SK-N-SH (cell line): ENCODE data around the gene SCYL1. TPM values are rescaled to one million over a fixed set of nuclear protein-coding genes. Genes with fewer than 3 reads are reported as not detected.
A peak's percentile ranks its signal among the peaks of the same experiment; 100 is the strongest.

ENCODE experiments used
- CHD2 ChIP-seq: fragments of 150-350 bp; IDR thresholded peaks from 2 replicates; pipeline ENCODE4 v1.6.1; 2018; ENCODE audit warnings: low read length; ENCODE audit not compliant: partially characterized antibody
- EP300 ChIP-seq, 2 experiments: IDR thresholded peaks; 2 replicates each; pipeline versions ENCODE4 v1.4.0 to v1.6.1; 2012; ENCODE audit warnings: borderline replicate concordance in 1 of 2, low read depth in 1 of 2, low read length in 1 of 2
- EZH2phosphoT487 ChIP-seq: fragments of 200-600 bp; sonication (generic); IDR thresholded peaks from 2 replicates; pipeline ENCODE4 v1.6.1; 2017; ENCODE audit warnings: low read depth, mixed run types, mild to moderate bottlenecking, antibody characterized with exemption, moderate library complexity, borderline replicate concordance
- FOXM1 ChIP-seq: IDR thresholded peaks from 2 replicates; pipeline ENCODE4 v1.4.0; 2012; ENCODE audit warnings: low read depth, mild to moderate bottlenecking
- GABPA ChIP-seq: IDR thresholded peaks from 2 replicates; pipeline ENCODE4 v1.4.0; 2012; ENCODE audit warnings: low read depth, mild to moderate bottlenecking
- GATA2 ChIP-seq: sonication (generic); formaldehyde crosslinking; IDR thresholded peaks from 2 replicates; pipeline ENCODE4 v1.5.0; 2020; ENCODE audit warnings: mild to moderate bottlenecking, missing genetic modification reagents
- JUND ChIP-seq: IDR thresholded peaks from 2 replicates; pipeline ENCODE4 v1.4.0; 2012
- MXI1 ChIP-seq: IDR thresholded peaks from 2 replicates; pipeline ENCODE4 v1.6.1; 2012; ENCODE audit warnings: mild to moderate bottlenecking, low read depth, low read length, improper control_type of control experiment
- NFIC ChIP-seq: IDR thresholded peaks from 2 replicates; pipeline ENCODE4 v1.4.0; 2012; ENCODE audit warnings: borderline replicate concordance
- NRF1 ChIP-seq: IDR thresholded peaks from 2 replicates; pipeline ENCODE4 v1.6.1; 2012; ENCODE audit warnings: low read depth, mild to moderate bottlenecking, low read length
- RAD21 ChIP-seq: IDR thresholded peaks from 2 replicates; pipeline ENCODE4 v1.6.1; 2012; ENCODE audit warnings: mild to moderate bottlenecking, low read length
- RCOR1 ChIP-seq: fragments of 150-350 bp; IDR thresholded peaks from 2 replicates; pipeline ENCODE4 v1.6.1; 2017; ENCODE audit warnings: antibody characterized with exemption, low read length
- RFX5 ChIP-seq: IDR thresholded peaks from 2 replicates; pipeline ENCODE4 v1.6.1; 2012; ENCODE audit warnings: mild to moderate bottlenecking, improper control_type of control experiment, low read length
- RXRA ChIP-seq: IDR thresholded peaks from 2 replicates; pipeline ENCODE4 v1.4.0; 2012; ENCODE audit warnings: low read depth, mild to moderate bottlenecking, borderline replicate concordance
- SMC3 ChIP-seq: IDR thresholded peaks from 2 replicates; pipeline ENCODE4 v1.6.1; 2012; ENCODE audit warnings: low read depth, low read length, improper control_type of control experiment
- TEAD4 ChIP-seq: IDR thresholded peaks from 2 replicates; pipeline ENCODE4 v1.4.0; 2012; ENCODE audit warnings: mild to moderate bottlenecking, borderline replicate concordance; ENCODE audit not compliant: insufficient read depth
- YY1 ChIP-seq: IDR thresholded peaks from 2 replicates; pipeline ENCODE4 v1.4.0; 2012; ENCODE audit warnings: low read depth, mild to moderate bottlenecking
- polyA plus RNA-seq, 3 experiments: library from polyadenylated mRNA; depleted of rRNA; stranded (reverse); fragments of >200 nt; gene quantifications; 2 replicates each; pipeline ENCODE4 v1.2.3, GENCODE V29; 2012
- TF ChIP-seq, protein P1 (sequence below): fragments of 150-350 bp; IDR thresholded peaks from 2 replicates; pipeline ENCODE4 v1.6.1; 2016; ENCODE audit warnings: mild to moderate bottlenecking, low read depth, low read length
- TF ChIP-seq, protein P2 (sequence below): IDR thresholded peaks from 2 replicates; pipeline ENCODE4 v1.4.0; 2012; ENCODE audit warnings: low read depth, borderline replicate concordance
- TF ChIP-seq, protein P3 (sequence below): IDR thresholded peaks from 2 replicates; pipeline ENCODE4; 2012

Gene SCYL1
- polyA plus RNA-seq, 1 of the 3 experiments (the other 2 are of a cell fraction) = 79.9 TPM

DNA sequence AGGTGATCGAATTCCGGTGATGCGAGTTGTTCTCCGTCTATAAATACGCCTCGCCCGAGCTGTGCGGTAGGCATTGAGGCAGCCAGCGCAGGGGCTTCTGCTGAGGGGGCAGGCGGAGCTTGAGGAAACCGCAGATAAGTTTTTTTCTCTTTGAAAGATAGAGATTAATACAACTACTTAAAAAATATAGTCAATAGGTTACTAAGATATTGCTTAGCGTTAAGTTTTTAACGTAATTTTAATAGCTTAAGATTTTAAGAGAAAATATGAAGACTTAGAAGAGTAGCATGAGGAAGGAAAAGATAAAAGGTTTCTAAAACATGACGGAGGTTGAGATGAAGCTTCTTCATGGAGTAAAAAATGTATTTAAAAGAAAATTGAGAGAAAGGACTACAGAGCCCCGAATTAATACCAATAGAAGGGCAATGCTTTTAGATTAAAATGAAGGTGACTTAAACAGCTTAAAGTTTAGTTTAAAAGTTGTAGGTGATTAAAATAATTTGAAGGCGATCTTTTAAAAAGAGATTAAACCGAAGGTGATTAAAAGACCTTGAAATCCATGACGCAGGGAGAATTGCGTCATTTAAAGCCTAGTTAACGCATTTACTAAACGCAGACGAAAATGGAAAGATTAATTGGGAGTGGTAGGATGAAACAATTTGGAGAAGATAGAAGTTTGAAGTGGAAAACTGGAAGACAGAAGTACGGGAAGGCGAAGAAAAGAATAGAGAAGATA, 25.7 kb upstream of the SCYL1 start, which contains the start of gene MALAT1 (continued):
- TF ChIP-seq, protein P1, sequence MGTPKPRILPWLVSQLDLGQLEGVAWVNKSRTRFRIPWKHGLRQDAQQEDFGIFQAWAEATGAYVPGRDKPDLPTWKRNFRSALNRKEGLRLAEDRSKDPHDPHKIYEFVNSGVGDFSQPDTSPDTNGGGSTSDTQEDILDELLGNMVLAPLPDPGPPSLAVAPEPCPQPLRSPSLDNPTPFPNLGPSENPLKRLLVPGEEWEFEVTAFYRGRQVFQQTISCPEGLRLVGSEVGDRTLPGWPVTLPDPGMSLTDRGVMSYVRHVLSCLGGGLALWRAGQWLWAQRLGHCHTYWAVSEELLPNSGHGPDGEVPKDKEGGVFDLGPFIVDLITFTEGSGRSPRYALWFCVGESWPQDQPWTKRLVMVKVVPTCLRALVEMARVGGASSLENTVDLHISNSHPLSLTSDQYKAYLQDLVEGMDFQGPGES = no peak
- TF ChIP-seq EP300 (IDR thresholded peaks at IDR 0.05; ENCODE audit: borderline replicate concordance in 1 of 2, low read depth in 1 of 2, low read length in 1 of 2) (peak; percentile 66 to 82; a peak in 2 of 4 replicates), NFIC (peak; percentile 78), GABPA (peak; percentile 16; the same call in 1 of the 2 replicates), RXRA (peak; percentile 65; the same call in 1 of the 2 replicates), YY1 (no peak), EZH2phosphoT487 (0 out of 2 replicates have a peak, but pooled peaks have one; percentile 67), RAD21 (no peak), GATA2 (peak; percentile 13; the same call in 1 of the 2 replicates), TEAD4 (peak; percentile 88), SMC3 (peak; percentile 23; the same call in 1 of the 2 replicates), RFX5 (no peak), FOXM1 (peak; percentile 70; the same call in 1 of the 2 replicates), RCOR1 (peak; percentile 62), CHD2 (peak; percentile 98), NRF1 (no peak), MXI1 (peak; percentile 76; the same call in 1 of the 2 replicates), JUND (peak; percentile 77)
- TF ChIP-seq, protein P2, sequence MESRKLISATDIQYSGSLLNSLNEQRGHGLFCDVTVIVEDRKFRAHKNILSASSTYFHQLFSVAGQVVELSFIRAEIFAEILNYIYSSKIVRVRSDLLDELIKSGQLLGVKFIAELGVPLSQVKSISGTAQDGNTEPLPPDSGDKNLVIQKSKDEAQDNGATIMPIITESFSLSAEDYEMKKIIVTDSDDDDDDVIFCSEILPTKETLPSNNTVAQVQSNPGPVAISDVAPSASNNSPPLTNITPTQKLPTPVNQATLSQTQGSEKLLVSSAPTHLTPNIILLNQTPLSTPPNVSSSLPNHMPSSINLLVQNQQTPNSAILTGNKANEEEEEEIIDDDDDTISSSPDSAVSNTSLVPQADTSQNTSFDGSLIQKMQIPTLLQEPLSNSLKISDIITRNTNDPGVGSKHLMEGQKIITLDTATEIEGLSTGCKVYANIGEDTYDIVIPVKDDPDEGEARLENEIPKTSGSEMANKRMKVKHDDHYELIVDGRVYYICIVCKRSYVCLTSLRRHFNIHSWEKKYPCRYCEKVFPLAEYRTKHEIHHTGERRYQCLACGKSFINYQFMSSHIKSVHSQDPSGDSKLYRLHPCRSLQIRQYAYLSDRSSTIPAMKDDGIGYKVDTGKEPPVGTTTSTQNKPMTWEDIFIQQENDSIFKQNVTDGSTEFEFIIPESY = peak; percentile 73
- TF ChIP-seq, protein P3, sequence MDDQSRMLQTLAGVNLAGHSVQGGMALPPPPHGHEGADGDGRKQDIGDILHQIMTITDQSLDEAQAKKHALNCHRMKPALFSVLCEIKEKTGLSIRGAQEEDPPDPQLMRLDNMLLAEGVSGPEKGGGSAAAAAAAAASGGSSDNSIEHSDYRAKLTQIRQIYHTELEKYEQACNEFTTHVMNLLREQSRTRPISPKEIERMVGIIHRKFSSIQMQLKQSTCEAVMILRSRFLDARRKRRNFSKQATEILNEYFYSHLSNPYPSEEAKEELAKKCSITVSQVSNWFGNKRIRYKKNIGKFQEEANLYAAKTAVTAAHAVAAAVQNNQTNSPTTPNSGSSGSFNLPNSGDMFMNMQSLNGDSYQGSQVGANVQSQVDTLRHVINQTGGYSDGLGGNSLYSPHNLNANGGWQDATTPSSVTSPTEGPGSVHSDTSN = peak; percentile 93
